Measurements from ENCODE around the gene SOX3.

- TF ChIP-seq CTCF (IDR thresholded peaks at IDR 0.05 in 8 of 11, conservative IDR thresholded peaks at IDR 0.05 in 3 of 11), result no peak
- no peak for TF ChIP-seq POLR2AphosphoS5 (IDR thresholded peaks at IDR 0.05)
These were observed 3.1 kb upstream of the SOX3 start for GRCh38 chrX:140507982-140508305.
